Keratinocyte (primary cell): Measurements from ENCODE around the gene SLC26A4.

Experiments
- EZH2 ChIP-seq: IDR thresholded peaks from one replicate; pipeline ENCODE4 v1.6.1; 2012; ENCODE audit warnings: inconsistent platforms, mild to moderate bottlenecking, low read length, moderate library complexity
- TF ChIP-seq, protein P1 (sequence below), 3 experiments: IDR thresholded peaks in 1 of 3; conservative IDR thresholded peaks in 1 of 3; optimal IDR thresholded peaks in 1 of 3; 2 replicates in 2 of 3; 3 replicates in 1 of 3; pipeline versions ENCODE3 to v1.5.1; 2011; ENCODE audit warnings: low read length in 3 of 3, mild to moderate bottlenecking in 3 of 3, moderate library complexity in 2 of 3, control low read depth in 1 of 3, inconsistent platforms in 1 of 3; ENCODE audit not compliant: insufficient read depth in 2 of 3; ENCODE audit errors: extremely low read depth in 1 of 3

DNA sequence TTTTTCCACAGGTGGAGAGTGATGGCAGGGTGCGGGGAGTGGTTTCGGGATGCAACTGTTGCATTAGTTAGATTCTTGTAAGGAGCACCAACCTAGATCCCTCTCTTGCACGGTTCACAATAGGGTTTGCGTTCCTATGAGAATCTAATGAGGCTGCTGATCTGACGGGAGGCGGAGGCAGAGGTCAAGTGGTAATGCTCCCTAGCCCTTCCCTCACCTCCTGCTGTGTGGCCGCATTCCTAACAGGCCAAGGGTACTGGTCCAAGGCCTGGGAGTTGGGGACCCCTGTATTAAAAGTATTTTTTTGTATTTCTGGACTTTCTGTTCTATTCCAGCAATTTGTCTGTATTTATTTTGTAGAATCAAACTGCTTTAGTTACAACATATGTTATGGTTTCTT, 90.5 kb downstream of the SLC26A4 start:
- TF ChIP-seq, protein P1, sequence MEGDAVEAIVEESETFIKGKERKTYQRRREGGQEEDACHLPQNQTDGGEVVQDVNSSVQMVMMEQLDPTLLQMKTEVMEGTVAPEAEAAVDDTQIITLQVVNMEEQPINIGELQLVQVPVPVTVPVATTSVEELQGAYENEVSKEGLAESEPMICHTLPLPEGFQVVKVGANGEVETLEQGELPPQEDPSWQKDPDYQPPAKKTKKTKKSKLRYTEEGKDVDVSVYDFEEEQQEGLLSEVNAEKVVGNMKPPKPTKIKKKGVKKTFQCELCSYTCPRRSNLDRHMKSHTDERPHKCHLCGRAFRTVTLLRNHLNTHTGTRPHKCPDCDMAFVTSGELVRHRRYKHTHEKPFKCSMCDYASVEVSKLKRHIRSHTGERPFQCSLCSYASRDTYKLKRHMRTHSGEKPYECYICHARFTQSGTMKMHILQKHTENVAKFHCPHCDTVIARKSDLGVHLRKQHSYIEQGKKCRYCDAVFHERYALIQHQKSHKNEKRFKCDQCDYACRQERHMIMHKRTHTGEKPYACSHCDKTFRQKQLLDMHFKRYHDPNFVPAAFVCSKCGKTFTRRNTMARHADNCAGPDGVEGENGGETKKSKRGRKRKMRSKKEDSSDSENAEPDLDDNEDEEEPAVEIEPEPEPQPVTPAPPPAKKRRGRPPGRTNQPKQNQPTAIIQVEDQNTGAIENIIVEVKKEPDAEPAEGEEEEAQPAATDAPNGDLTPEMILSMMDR (optimal IDR thresholded peaks at IDR 0.05 in 1 of 3, IDR thresholded peaks at IDR 0.05 in 1 of 3, conservative IDR thresholded peaks at IDR 0.05 in 1 of 3; ENCODE audit: extremely low read depth in 1 of 3, insufficient read depth in 2 of 3, low read length in 3 of 3): no peak
- TF ChIP-seq EZH2: no peak
